HG03565 (cell line): ENCODE data around the gene LHX3.

Experiments used
- ATAC-seq: cut with Tn5 transposase; IDR thresholded peaks from one replicate; pipeline ENCODE4 v1.9.1; 2021; ENCODE audit warnings: mild to moderate bottlenecking, moderate library complexity; ENCODE audit not compliant: unreplicated experiment

LHX3 gene

GRCh38 chr9:136228107-136228875, 23.4 kb upstream of the LHX3 start:
- ATAC-seq, result no peak

DNA sequence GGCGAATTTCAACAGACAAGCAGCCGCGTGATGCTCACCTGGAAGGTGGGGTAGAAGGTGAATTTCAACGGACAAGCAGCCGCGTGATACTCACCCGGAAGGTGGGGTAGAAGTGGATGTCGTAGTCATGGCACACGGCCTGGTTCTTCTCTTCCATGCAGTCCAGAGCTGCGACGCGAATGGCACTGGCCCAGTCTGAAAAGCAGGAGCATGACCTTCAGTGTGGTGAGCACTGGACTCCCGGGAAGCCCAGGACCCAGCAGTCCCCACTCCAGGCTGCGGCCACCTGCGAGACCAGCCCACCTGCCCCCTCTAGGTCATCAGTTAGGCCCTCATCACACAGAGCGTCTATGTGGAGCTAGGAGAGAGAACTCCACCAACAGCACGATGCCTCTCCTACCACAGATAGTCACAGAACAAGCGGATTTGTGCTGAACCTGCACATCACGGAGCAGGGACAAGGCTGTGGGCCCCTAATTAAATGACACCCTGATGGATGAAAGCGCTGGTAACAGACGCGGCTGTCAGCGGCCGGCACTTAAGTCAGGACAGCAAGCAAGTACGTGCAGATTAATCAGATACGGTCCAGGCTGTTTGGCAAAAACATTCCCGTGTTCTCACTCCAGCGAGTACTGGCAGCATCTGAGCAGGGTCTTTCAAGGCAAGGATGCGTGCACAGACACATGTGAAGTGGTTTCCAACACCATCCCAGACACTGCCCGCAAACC, 21.9 kb upstream of the LHX3 start:
- ATAC-seq, result no peak

GRCh38 chr9:136225748-136226679, 21.1 kb upstream of the LHX3 start:
- ATAC-seq, result peak; percentile 54

DNA sequence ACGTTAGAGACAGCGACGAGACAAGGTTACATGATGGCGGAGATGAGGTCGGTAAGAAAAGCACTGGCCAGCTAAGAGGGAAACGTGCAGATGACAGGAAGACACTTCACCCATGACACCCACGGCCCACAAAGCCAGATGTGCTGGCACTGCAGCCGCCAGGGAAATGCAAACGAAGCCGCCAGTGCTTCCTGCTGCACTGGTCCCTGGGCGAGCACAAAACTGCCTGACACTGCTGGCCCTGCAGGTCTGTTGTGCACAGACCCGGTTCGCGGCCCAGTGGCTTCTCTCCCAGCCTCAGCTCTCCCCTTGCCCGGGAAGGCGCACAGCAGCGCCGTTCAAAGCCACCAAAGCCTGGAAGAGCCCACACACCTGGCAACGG, 20.4 kb upstream of the LHX3 start:
- ATAC-seq, result peak; percentile 22

DNA sequence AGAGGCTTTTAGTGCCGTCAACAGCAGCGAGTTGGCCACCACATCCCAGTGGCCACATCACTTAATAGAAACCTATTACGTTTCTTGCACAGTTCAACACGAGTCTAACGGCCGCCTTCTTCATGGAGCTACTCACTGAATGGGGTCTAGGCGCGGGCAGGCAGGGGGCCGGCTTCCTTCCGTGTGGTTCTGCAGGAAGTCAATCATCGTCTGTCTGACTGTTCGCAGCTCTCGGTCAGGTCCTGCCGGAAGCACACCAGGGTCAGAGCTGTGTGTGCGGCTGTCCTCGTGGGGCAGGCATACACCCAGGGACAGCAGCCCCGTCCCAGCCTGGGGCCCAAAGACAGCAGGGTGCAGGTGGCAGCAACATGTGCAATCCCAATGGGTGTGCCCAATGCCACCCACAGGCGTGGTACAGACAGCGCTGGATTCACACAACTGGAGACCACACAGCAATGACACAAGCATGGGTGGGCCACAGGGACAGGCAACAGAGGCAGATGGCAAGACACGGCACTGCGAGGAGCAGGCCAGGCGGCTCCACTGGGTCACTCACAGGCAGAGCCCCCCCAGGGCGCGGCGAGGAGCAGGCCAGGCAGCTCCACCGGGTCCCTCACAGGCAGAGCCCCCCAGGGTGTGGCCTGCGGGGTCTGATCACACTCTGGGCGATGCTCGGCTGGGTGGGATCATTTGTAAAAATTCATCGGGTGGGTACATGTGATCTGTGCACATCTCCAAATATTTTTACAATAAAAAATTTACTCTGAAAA, 19.1 kb upstream of the LHX3 start:
- ATAC-seq, result no peak

DNA sequence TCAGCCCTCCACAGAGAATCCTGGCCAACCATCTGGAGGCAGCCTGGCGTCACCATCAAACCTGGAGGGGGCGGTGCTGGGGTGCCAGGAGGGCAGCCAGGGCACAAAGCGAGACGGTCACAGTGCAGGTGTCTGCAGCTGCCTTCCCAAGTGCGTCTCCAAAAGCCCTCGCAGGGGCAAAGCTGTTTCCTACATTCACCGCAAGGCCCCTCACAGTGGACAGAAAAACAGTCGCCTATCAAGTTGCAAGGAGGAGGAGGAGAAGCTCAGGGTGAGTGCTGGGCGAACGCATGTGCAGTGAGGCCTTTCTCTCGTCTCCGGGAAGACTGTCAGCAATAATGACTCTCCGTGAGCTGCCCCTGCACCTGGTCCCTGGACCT, 18.0 kb upstream of the LHX3 start:
- ATAC-seq, result no peak

GRCh38 chr9:136222166-136222905, 17.4 kb upstream of the LHX3 start:
- ATAC-seq, result no peak

- ATAC-seq, result no peak
These were observed 15.2 kb upstream of the LHX3 start for GRCh38 chr9:136220017-136220729.

GRCh38 chr9:136219276-136219675, 14.3 kb upstream of the LHX3 start:
- ATAC-seq, result no peak

- ATAC-seq, result no peak
These were observed 13.7 kb upstream of the LHX3 start for GRCh38 chr9:136218673-136219072.

GRCh38 chr9:136218271-136218670, 13.3 kb upstream of the LHX3 start:
- ATAC-seq, result no peak

DNA sequence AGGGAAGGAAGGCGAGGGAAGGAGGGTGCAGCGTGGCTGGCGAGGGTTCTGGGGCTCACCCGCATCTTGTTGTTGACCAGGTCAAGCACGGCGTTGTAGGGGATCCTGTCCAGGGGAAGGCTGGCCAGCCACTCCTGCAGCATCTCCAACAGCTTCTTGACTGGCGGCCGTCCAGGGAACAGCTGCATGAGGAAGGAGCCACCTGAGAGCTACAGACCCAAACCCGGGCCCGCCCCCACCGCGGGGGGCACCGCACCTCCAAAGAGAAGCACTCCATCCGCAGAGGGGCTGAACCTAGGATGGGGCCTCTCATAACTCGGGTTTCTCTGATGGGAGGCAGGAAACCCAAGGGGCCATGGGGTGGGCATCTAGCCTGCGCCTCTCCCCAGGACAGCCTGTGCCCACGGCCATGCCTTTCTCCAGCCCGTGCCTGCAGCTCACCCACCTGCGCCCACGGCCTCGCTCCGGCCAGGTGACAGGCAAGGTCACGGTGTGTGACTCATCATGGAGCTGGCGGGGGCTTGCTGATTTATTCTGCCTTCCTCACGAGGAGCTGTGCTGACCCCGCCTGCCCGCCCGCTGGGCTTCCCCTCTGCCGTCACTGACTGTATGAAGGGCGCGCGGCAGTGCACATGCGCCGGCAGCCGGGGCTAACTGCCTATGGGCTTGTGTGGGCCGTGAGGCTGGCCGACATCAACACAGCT, 11.8 kb upstream of the LHX3 start:
- ATAC-seq, result no peak

- ATAC-seq, result no peak
These were observed 8.8 kb upstream of the LHX3 start for GRCh38 chr9:136213733-136214132.

- no peak for ATAC-seq
These were observed 7.5 kb upstream of the LHX3 start for GRCh38 chr9:136212345-136212950.

GRCh38 chr9:136211441-136212344, 6.8 kb upstream of the LHX3 start:
- no peak for ATAC-seq

GRCh38 chr9:136211006-136211405, 6.1 kb upstream of the LHX3 start:
- no peak for ATAC-seq

DNA sequence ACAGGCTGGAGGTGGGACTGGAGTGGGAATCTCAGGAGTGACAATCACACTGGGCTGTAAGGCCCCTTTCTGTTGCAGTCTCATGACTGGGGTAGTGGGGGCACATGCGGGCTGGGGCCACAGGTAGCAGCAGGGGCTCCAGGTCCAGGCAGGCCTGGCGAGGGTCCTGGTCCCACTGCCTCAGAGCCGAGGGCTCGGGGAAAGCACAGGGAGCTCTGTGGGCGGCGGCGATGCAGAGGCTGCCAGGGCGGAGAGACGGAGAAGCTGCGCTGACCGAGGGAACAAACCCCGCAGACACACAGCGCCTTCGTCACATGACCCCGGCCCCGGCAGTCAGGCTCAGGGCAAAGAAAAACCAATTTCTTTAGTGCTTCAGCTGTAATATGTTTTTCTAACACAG, 5.3 kb upstream of the LHX3 start:
- no peak for ATAC-seq
